ENCODE data around the gene TNS3.

Gene TNS3

DNA sequence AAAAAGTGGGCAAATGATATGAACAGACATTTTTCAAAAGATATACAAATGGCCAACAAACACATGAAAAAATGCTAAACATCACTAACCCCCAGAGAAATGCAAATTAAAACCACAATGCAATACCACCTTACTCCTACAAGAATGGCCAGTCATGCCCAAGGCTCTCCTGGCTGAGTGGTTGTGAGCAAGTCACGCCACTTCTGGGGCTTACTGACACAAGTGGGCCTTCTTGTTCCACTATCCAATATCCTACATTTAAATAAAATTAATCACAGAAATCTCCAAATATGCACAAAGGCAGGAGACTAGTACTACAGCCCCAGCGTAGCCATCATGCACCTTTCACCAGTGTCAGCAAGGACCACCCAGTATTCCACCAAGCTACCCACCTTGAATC, 181.9 kb downstream of the TNS3 start:
- no peak overlapping the region for H3K27ac ChIP-seq
- no peaks in the 10 kb centered on the region for H3K9me3 ChIP-seq (replicated peaks in 1 of 11)
- peaks cover 0 to 4% (median 0%) of the 10 kb centered on the region in 10 experiments; a peak in 1 of 20 replicates for H3K4me1 ChIP-seq
- no peak for TF ChIP-seq Cebpa-rat (IDR thresholded peaks at IDR 0.05)
- H3K27me3 ChIP-seq: no peaks in the 10 kb centered on the region
- peaks cover 0 to 100% (median 0%) of the 10 kb centered on the region in 11 experiments; a peak in 7 of 22 replicates for H4K20me1 ChIP-seq
- no peak overlapping the region for H3K9ac ChIP-seq
- no peak overlapping the region for H3K4me3 ChIP-seq
- peaks cover 37 to 100% (median 72%) of the 10 kb centered on the region in 11 experiments for H3K36me3 ChIP-seq
- no peak overlapping the region for H3K4me2 ChIP-seq

DNA sequence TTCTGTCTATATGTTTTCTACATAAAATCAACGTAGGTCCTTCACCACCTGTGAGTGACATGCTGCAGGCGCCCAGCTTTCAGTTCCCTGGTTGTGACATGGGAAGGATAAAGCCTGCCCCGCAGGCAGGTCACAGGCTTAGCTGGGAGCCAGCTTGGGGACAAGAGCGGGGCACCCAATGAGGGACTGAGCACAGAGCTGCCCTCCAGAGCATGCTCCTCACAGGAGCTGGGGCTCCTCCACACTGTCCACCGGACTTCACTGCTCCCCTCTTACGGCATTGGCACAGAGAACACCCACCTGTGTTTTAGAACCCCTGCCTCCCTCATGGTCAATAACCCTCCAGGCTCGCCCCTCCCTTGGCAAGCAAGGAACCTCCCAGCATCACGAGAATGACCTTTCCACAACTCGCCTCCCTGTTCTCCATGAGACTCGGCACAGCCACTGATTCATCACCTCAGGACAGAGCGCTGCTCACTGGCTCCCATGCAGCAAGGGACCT, 187.1 kb downstream of the TNS3 start:
- no peak overlapping the region for H3K4me2 ChIP-seq
- no peak for TF ChIP-seq Cebpa-rat (IDR thresholded peaks at IDR 0.05)
- peaks cover 0 to 30% (median 19%) of the 10 kb centered on the region in 11 experiments; a peak in 14 of 22 replicates for H3K27me3 ChIP-seq
- H3K9me3 ChIP-seq (replicated peaks in 1 of 11): 0 out of 22 replicates have a peak, but pooled peaks cover 0 to 1% (median 0%) of the 10 kb centered on the region in 11 experiments
- no peak overlapping the region for H3K27ac ChIP-seq
- no peak overlapping the region for H3K9ac ChIP-seq
- H3K4me3 ChIP-seq: no peak overlapping the region
- peaks cover 24 to 40% (median 31%) of the 10 kb centered on the region in 10 experiments for H3K4me1 ChIP-seq
- H3K36me3 ChIP-seq: peaks cover 37 to 100% (median 73%) of the 10 kb centered on the region in 11 experiments
- H4K20me1 ChIP-seq: peaks cover 17 to 100% (median 28%) of the 10 kb centered on the region in 11 experiments; a peak in 20 of 22 replicates

DNA sequence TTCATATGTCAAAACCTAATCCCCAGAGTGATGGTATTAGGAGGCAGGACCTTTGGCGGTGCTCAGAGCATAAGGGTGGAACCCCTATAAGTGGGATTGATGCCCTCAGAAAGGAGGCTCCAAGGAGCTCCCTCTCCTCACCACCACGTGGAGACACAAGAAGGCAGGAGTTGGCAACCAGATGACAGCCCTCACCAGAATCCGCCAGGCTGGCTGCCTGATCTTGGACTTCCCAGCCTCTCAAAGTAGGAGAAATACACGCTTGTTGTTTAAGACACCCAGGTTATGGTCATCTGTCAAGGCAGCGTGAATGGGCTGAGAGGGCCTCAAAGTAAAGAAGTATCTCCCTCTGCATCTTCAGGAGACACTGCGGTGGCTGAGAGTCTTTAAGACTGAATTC, 187.7 kb downstream of the TNS3 start:
- no peak overlapping the region for H3K9ac ChIP-seq
- H3K27me3 ChIP-seq: peaks cover 0 to 33% (median 22%) of the 10 kb centered on the region in 11 experiments; a peak in 14 of 22 replicates
- H3K36me3 ChIP-seq: peaks cover 34 to 100% (median 78%) of the 10 kb centered on the region in 11 experiments

DNA sequence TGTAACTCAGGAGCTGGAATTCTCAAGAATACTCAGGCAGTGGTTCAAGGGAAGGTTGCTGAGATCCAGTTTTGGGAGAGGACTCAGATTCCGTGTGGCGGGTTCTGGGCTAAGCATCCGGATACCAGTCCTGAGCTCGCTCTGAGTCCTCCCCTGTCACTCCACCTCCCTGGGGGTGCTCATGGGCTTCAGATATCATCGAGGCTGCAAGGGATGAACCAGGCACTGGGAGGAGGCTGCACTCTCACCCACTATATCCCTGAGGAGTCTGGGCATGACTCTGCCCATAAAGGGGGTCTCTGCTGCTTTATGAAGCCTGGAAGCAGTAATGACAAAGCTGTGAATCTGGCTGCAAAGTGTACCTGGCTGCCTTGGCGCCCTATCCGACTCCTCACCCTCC, 188.5 kb downstream of the TNS3 start:
- no peak overlapping the region for H3K9ac ChIP-seq
- peaks cover 0 to 8% (median 0%) of the 10 kb centered on the region in 11 experiments; a peak in 1 of 22 replicates for H3K9me3 ChIP-seq (replicated peaks in 1 of 11)
- H3K27me3 ChIP-seq: peaks cover 0 to 33% (median 23%) of the 10 kb centered on the region in 11 experiments; a peak in 14 of 22 replicates
- H3K4me2 ChIP-seq: peak overlapping the region in 7 of 11 experiments; percentile 40 to 73 (median 58); a peak in 8 of 22 replicates
- no peak for TF ChIP-seq Cebpa-rat (IDR thresholded peaks at IDR 0.05)
- peaks cover 31 to 97% (median 74%) of the 10 kb centered on the region in 11 experiments for H3K36me3 ChIP-seq
- H3K4me3 ChIP-seq: no peak overlapping the region
- peaks cover 26 to 47% (median 33%) of the 10 kb centered on the region in 10 experiments for H3K4me1 ChIP-seq
- no peak overlapping the region for H3K27ac ChIP-seq
- peaks cover 17 to 99% (median 28%) of the 10 kb centered on the region in 11 experiments; a peak in 20 of 22 replicates for H4K20me1 ChIP-seq

More for the DNA sequence above, 187.7 kb downstream of the TNS3 start:
- H4K20me1 ChIP-seq: peaks cover 17 to 100% (median 28%) of the 10 kb centered on the region in 11 experiments; a peak in 20 of 22 replicates
- H3K4me1 ChIP-seq: peaks cover 26 to 46% (median 32%) of the 10 kb centered on the region in 10 experiments
- peaks cover 0 to 7% (median 0%) of the 10 kb centered on the region in 11 experiments; a peak in 1 of 22 replicates for H3K9me3 ChIP-seq (replicated peaks in 1 of 11)
- no peak overlapping the region for H3K4me2 ChIP-seq
- TF ChIP-seq Cebpa-rat (IDR thresholded peaks at IDR 0.05): no peak
- no peak overlapping the region for H3K4me3 ChIP-seq
- no peak overlapping the region for H3K27ac ChIP-seq

DNA sequence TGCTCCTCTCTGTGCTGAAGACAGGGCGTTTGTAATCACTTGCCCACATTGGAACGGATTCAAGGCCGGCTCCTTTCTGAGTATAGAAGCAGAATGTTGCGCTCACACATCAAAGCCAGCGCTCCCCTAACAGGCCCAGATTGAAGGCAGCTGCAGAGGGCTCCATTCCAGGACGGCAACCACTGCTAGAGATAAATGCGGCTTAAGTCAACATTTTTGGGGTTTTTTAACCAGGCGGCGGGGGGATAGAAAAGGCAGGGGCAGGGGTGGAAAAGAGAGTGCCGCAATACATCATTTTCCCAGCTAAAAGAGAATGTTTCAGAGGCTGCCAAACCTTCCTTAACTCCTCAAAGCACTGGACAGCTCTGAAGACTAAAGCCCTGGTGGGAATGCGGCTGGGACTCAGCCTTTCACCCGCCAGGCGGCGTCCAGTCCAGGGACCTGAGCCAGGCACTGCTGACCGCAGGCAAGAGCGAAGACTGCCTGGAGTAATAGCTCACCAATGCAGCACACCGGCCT, 189.6 kb downstream of the TNS3 start:
- Histone ChIP-seq H3K27ac (no peak overlapping the region), H3K4me3 (no peak overlapping the region), H3K36me3 (peaks cover 31 to 97% (median 75%) of the 10 kb centered on the region in 11 experiments), H3K4me1 (peaks cover 26 to 47% (median 33%) of the 10 kb centered on the region in 10 experiments), H3K9me3 (replicated peaks in 1 of 11) (peaks cover 0 to 8% (median 0%) of the 10 kb centered on the region in 11 experiments; a peak in 1 of 22 replicates), H3K27me3 (peaks cover 0 to 37% (median 23%) of the 10 kb centered on the region in 11 experiments; a peak in 14 of 22 replicates), H4K20me1 (peaks cover 21 to 99% (median 28%) of the 10 kb centered on the region in 11 experiments; a peak in 20 of 22 replicates), H3K4me2 (peak overlapping the region in 10 of 11 experiments; percentile 4 to 73 (median 52); a peak in 18 of 22 replicates), H3K9ac (no peak overlapping the region; a peak in 1 of 22 replicates)
- no peak for TF ChIP-seq Cebpa-rat (IDR thresholded peaks at IDR 0.05)

DNA sequence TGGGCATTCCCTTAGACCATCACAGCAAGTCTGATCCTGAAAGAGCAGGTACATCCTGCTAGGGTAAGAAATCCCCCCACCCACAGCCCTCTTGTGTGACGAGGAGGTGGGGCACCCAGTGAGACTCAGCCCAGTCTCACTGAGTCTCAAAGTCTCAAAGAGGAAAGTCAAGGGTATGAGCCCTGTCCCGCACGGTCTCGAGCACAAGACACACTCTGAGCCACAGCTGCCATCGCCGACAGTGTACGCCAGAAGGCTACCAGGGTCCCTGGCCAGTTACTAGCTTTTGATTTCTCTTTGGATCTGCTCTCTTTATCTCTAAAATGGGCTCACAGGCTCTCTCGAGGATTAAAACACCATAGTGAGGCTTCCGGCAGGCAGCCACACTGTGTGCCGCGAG, 190.2 kb downstream of the TNS3 start:
- Histone ChIP-seq H3K9ac (no peak overlapping the region), H3K4me1 (peaks cover 26 to 47% (median 33%) of the 10 kb centered on the region in 10 experiments), H3K9me3 (replicated peaks in 1 of 11) (peaks cover 0 to 8% (median 0%) of the 10 kb centered on the region in 11 experiments; a peak in 1 of 22 replicates), H3K4me2 (peak overlapping the region; percentile 2 to 73 (median 48); a peak in 17 of 22 replicates), H3K27me3 (peaks cover 0 to 41% (median 23%) of the 10 kb centered on the region in 11 experiments; a peak in 14 of 22 replicates), H3K4me3 (no peak overlapping the region), H4K20me1 (peaks cover 22 to 99% (median 31%) of the 10 kb centered on the region in 11 experiments; a peak in 20 of 22 replicates), H3K27ac (no peak overlapping the region), H3K36me3 (peaks cover 27 to 97% (median 70%) of the 10 kb centered on the region in 11 experiments)
- no peak for TF ChIP-seq Cebpa-rat (IDR thresholded peaks at IDR 0.05)

DNA sequence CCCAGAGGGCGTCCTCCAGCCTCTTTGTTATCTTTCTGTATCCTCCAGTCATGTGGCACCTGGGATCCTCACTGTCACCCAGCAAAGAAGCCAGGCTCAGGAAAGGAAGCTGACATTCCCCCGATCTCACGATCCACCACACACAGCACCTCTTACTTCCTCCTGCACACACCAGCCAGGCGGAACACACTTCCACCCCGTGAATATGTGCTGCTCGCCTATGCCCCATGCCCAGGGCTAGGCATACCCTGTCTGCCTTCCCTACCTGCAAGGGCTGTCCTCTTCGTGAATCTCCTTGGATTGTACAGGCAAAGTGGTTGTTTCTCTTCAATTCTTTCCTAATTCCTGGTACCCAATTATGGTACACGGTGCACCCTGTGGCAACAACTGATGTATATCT, 191.0 kb downstream of the TNS3 start:
- Histone ChIP-seq H3K27me3 (peaks cover 0 to 41% (median 26%) of the 10 kb centered on the region in 11 experiments; a peak in 14 of 22 replicates), H3K9me3 (replicated peaks in 1 of 11) (peaks cover 0 to 8% (median 0%) of the 10 kb centered on the region in 11 experiments; a peak in 1 of 22 replicates), H3K4me2 (peak overlapping the region; percentile 0 to 73 (median 48); a peak in 19 of 22 replicates), H3K27ac (no peak overlapping the region), H3K36me3 (peaks cover 18 to 97% (median 62%) of the 10 kb centered on the region in 11 experiments), H3K4me3 (no peak overlapping the region), H3K4me1 (peaks cover 26 to 52% (median 33%) of the 10 kb centered on the region in 10 experiments), H4K20me1 (peaks cover 23 to 99% (median 38%) of the 10 kb centered on the region in 11 experiments; a peak in 20 of 22 replicates), H3K9ac (no peak overlapping the region)
- TF ChIP-seq Cebpa-rat (IDR thresholded peaks at IDR 0.05): no peak

DNA sequence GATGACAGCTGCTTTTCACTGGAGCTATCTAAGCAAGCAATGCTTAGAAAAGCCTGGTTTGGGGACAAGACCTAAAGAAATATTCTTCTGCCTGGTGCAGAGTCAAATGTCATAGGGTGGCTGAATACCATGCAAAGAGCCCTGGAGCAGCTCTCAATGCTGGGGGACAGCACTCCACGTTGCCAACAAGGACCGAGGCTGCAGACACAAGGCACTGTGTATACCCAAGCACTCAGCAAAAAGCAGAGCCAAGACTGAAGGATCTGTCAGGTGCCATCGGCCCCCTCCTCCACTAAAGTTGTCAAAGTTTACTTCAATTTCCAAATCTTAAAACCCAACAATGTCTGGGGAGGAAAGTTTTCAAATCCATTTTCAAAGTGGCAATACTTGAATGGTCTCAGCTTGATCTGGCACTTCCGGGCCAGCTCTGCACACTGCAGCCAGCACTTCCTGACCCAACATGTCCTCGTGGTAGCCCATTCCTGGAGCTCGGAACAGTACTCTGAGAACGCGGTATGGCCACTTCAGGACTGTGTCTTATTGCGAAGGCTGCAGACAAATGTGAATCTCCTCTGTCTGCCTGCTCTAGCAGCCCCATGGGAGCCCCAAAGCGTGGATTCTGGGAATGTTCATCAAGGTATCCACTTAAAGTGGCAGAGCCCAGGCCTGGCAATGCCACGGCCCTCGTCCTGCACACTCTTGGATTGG, 191.8 kb downstream of the TNS3 start:
- Histone ChIP-seq H3K27ac (no peak overlapping the region), H3K4me3 (no peak overlapping the region), H3K4me2 (peak overlapping the region in 8 of 11 experiments; percentile 9 to 64 (median 44); a peak in 10 of 22 replicates), H3K36me3 (peaks cover 10 to 97% (median 53%) of the 10 kb centered on the region in 11 experiments), H3K4me1 (peaks cover 26 to 59% (median 33%) of the 10 kb centered on the region in 10 experiments), H3K27me3 (peaks cover 0 to 49% (median 26%) of the 10 kb centered on the region in 11 experiments; a peak in 15 of 22 replicates), H3K9me3 (replicated peaks in 1 of 11) (peaks cover 0 to 8% (median 0%) of the 10 kb centered on the region in 11 experiments; a peak in 1 of 22 replicates), H3K9ac (no peak overlapping the region), H4K20me1 (peaks cover 27 to 99% (median 44%) of the 10 kb centered on the region in 11 experiments; a peak in 21 of 22 replicates)
- TF ChIP-seq Cebpa-rat (IDR thresholded peaks at IDR 0.05): no peak
